Keratinocyte (primary cell): ENCODE data around the gene NPTX1.

Experiments used
- CTCF ChIP-seq, 3 experiments: IDR thresholded peaks in 1 of 3; conservative IDR thresholded peaks in 1 of 3; optimal IDR thresholded peaks in 1 of 3; 2 replicates in 2 of 3; 3 replicates in 1 of 3; pipeline versions ENCODE3 to v1.5.1; 2011; ENCODE audit warnings: low read length in 3 of 3, mild to moderate bottlenecking in 3 of 3, moderate library complexity in 2 of 3, control low read depth in 1 of 3, inconsistent platforms in 1 of 3; ENCODE audit not compliant: insufficient read depth in 2 of 3; ENCODE audit errors: extremely low read depth in 1 of 3
- EZH2 ChIP-seq: IDR thresholded peaks from one replicate; pipeline ENCODE4 v1.6.1; 2012; ENCODE audit warnings: inconsistent platforms, mild to moderate bottlenecking, low read length, moderate library complexity

- TF ChIP-seq CTCF (optimal IDR thresholded peaks at IDR 0.05 in 1 of 3, IDR thresholded peaks at IDR 0.05 in 1 of 3, conservative IDR thresholded peaks at IDR 0.05 in 1 of 3; ENCODE audit: extremely low read depth in 1 of 3, insufficient read depth in 2 of 3, low read length in 3 of 3) (no peak), EZH2 (no peak)
These were observed 37.6 kb downstream of the NPTX1 start for GRCh38 chr17:80438806-80439205.
